Measurements from ENCODE around the gene SLC1A1.
"Not testable (repeated sequence)": the region's sequence is repeated elsewhere in the genome, so short reads cannot be mapped to it uniquely, and the experiment has no call there.

SLC1A1 gene

GRCh38 chr9:4504250-4504649 lies 14.0 kb downstream of the SLC1A1 start:
- in situ Hi-C loops (cut with MboI; ENCODE audit: low sequenced_read_pairs), result no loop called here

- in situ Hi-C loops (cut with MboI; ENCODE audit: low sequenced_read_pairs), result no loop called here
Measured at GRCh38 chr9:4506490-4506889, 16.2 kb downstream of the SLC1A1 start.

- in situ Hi-C loops (cut with MboI; ENCODE audit: low sequenced_read_pairs), result no loop called here
Measured at GRCh38 chr9:4507306-4508130, 17.2 kb downstream of the SLC1A1 start.

- in situ Hi-C loops (cut with MboI; ENCODE audit: low sequenced_read_pairs), result no loop called here
Measured at GRCh38 chr9:4508246-4508906, 18.1 kb downstream of the SLC1A1 start.

GRCh38 chr9:4508907-4509589 lies 18.8 kb downstream of the SLC1A1 start:
- in situ Hi-C loops (cut with MboI; ENCODE audit: low sequenced_read_pairs), result no loop called here

GRCh38 chr9:4509590-4509984 lies 19.3 kb downstream of the SLC1A1 start:
- in situ Hi-C loops (cut with MboI; ENCODE audit: low sequenced_read_pairs), result no loop called here

- in situ Hi-C loops (cut with MboI; ENCODE audit: low sequenced_read_pairs), result no loop called here
Measured at GRCh38 chr9:4510546-4511322, 20.5 kb downstream of the SLC1A1 start.

GRCh38 chr9:4514252-4515128 lies 24.2 kb downstream of the SLC1A1 start:
- in situ Hi-C loops (cut with MboI; ENCODE audit: low sequenced_read_pairs), result no loop called here

GRCh38 chr9:4515958-4516375 lies 25.7 kb downstream of the SLC1A1 start:
- in situ Hi-C loops (cut with MboI; ENCODE audit: low sequenced_read_pairs), result no loop called here

GRCh38 chr9:4517274-4517673 lies 27.0 kb downstream of the SLC1A1 start:
- in situ Hi-C loops (cut with MboI; ENCODE audit: low sequenced_read_pairs), result no loop called here

- in situ Hi-C loops (cut with MboI; ENCODE audit: low sequenced_read_pairs), result no loop called here
Measured at GRCh38 chr9:4519604-4520003, 29.3 kb downstream of the SLC1A1 start.

GRCh38 chr9:4520055-4520454 lies 29.8 kb downstream of the SLC1A1 start:
- in situ Hi-C loops (cut with MboI; ENCODE audit: low sequenced_read_pairs), result no loop called here

GRCh38 chr9:4530375-4530774 lies 40.1 kb downstream of the SLC1A1 start:
- in situ Hi-C loops (cut with MboI; ENCODE audit: low sequenced_read_pairs), result no loop called here

- in situ Hi-C loops (cut with MboI; ENCODE audit: low sequenced_read_pairs), result not testable (repeated sequence)
Measured at GRCh38 chr9:4530831-4531230, 40.6 kb downstream of the SLC1A1 start.

GRCh38 chr9:4531355-4531754 lies 41.1 kb downstream of the SLC1A1 start:
- in situ Hi-C loops (cut with MboI; ENCODE audit: low sequenced_read_pairs), result not testable (repeated sequence)

- in situ Hi-C loops (cut with MboI; ENCODE audit: low sequenced_read_pairs), result not testable (repeated sequence)
Measured at GRCh38 chr9:4533881-4534280, 43.6 kb downstream of the SLC1A1 start.

GRCh38 chr9:4536196-4536595 lies 45.9 kb downstream of the SLC1A1 start:
- in situ Hi-C loops (cut with MboI; ENCODE audit: low sequenced_read_pairs), result not testable (repeated sequence)

GRCh38 chr9:4537581-4537980 lies 47.3 kb downstream of the SLC1A1 start:
- in situ Hi-C loops (cut with MboI; ENCODE audit: low sequenced_read_pairs), result no loop called here

GRCh38 chr9:4538107-4538506 lies 47.8 kb downstream of the SLC1A1 start:
- in situ Hi-C loops (cut with MboI; ENCODE audit: low sequenced_read_pairs), result no loop called here

GRCh38 chr9:4538621-4539020 lies 48.4 kb downstream of the SLC1A1 start:
- in situ Hi-C loops (cut with MboI; ENCODE audit: low sequenced_read_pairs), result no loop called here
